MM.1S (cell line): Measurements from ENCODE around the gene TADA2A.

ENCODE experiments used
- DNase-seq: peaks from one replicate; pipeline ENCODE4 v3.0.0-alpha.2; 2015
- H2AFZ ChIP-seq: fragments of 300-600 bp; sonication (generic); 2 replicates; pipeline ENCODE4 v1.6.0; 2016; ENCODE audit warnings: antibody characterized with exemption, low read length
- H3F3A ChIP-seq: fragments of 300-600 bp; sonication (generic); 2 replicates; pipeline ENCODE4 v1.6.1; 2016; ENCODE audit warnings: mild to moderate bottlenecking, antibody characterized with exemption, low read length, moderate library complexity, mixed read lengths; ENCODE audit not compliant: insufficient read depth
- H3K27ac ChIP-seq: fragments of 300-600 bp; sonication (generic); 2 replicates; pipeline ENCODE4 v1.5.1; 2016; ENCODE audit warnings: mild to moderate bottlenecking, low read length
- H3K27me3 ChIP-seq: fragments of 300-600 bp; sonication (generic); replicated peaks from 2 replicates; pipeline ENCODE4 v1.6.0; 2016; ENCODE audit warnings: low read length; ENCODE audit not compliant: insufficient read depth
- H3K36me3 ChIP-seq: fragments of 300-600 bp; sonication (generic); replicated peaks from 2 replicates; pipeline ENCODE4 v1.6.1; 2016; ENCODE audit warnings: mild to moderate bottlenecking, low read length, mixed read lengths; ENCODE audit not compliant: insufficient read depth
- H3K4me1 ChIP-seq: fragments of 300-600 bp; sonication (generic); 2 replicates; pipeline ENCODE4 v1.6.1; 2016; ENCODE audit warnings: low read length, mixed read lengths
- H3K4me2 ChIP-seq: fragments of 300-600 bp; sonication (generic); 2 replicates; pipeline ENCODE4 v1.6.0; 2016; ENCODE audit warnings: low read depth, low read length
- H3K4me3 ChIP-seq: fragments of 300-600 bp; sonication (generic); 2 replicates; pipeline ENCODE4 v1.5.1; 2016; ENCODE audit warnings: low read length, mixed read lengths
- H3K79me2 ChIP-seq: fragments of 300-600 bp; sonication (generic); 2 replicates; pipeline ENCODE4 v1.6.1; 2016; ENCODE audit warnings: mixed run types, low read length, mixed read lengths
- H3K9ac ChIP-seq: fragments of 300-600 bp; sonication (generic); 2 replicates; pipeline ENCODE4 v1.6.1; 2016; ENCODE audit warnings: low read length, mixed read lengths
- H3K9me2 ChIP-seq: fragments of 300-600 bp; sonication (generic); replicated peaks from 2 replicates; pipeline ENCODE4 v1.6.1; 2016; ENCODE audit warnings: mild to moderate bottlenecking, low read length, mixed read lengths; ENCODE audit not compliant: insufficient read depth
- H3K9me3 ChIP-seq: fragments of 300-600 bp; sonication (generic); replicated peaks from 2 replicates; pipeline ENCODE4 v1.6.1; 2016; ENCODE audit warnings: mild to moderate bottlenecking, low read length, mixed read lengths; ENCODE audit not compliant: insufficient read depth
- H4K20me1 ChIP-seq: fragments of 300-600 bp; sonication (generic); 2 replicates; pipeline ENCODE4 v1.6.1; 2016; ENCODE audit warnings: mild to moderate bottlenecking, low read length, moderate library complexity, mixed read lengths; ENCODE audit not compliant: insufficient read depth
- EZH2 ChIP-seq: fragments of 300-600 bp; sonication (generic); optimal IDR thresholded peaks from 2 replicates; pipeline ENCODE3; 2017; ENCODE audit warnings: low read depth, mild to moderate bottlenecking, antibody characterized with exemption, low read length, mixed read lengths
- EZH2phosphoT487 ChIP-seq: fragments of 300-600 bp; sonication (generic); IDR thresholded peaks from 2 replicates; pipeline ENCODE4 v1.6.1; 2018; ENCODE audit warnings: antibody characterized with exemption, low read length
- TF ChIP-seq, protein P1 (sequence below): fragments of 300-600 bp; sonication (generic); IDR thresholded peaks from 2 replicates; pipeline ENCODE4 v1.5.1; 2016; ENCODE audit warnings: antibody characterized with exemption, low read length, mixed read lengths

The TADA2A gene

DNA sequence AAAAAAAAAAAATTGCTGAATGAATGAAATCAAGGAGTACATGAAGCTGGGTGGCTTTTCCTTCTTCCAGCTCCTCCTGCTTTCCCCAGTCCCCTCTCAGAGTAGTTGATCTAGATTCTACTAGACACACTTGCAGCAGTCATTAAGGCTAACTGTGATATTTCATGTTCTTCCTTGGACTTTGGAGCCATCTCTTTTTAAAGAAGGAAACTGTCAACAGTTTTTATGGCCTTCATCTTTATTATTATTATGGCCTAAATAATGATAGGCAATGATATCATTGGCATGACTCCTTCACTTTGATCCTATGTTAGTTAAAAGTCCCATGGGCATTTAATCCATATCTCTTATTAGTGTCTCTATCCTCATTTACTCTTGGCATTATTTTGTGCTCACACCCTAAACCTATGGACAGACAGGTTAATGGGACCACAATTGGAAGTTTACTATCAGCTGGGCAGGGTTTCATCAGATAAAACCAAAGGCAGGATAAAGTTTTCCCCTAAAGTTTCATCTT lies 21.2 kb upstream of the TADA2A start:
- Histone ChIP-seq H4K20me1 (no peaks in the 10 kb centered on the region), H3K4me1 (no peaks in the 10 kb centered on the region), H3K27me3 (no peaks in the 10 kb centered on the region), H3K9me2 (no peaks in the 10 kb centered on the region), H3K9ac (no peak overlapping the region), H3F3A (no peaks in the 10 kb centered on the region), H3K36me3 (no peaks in the 10 kb centered on the region), H3K79me2 (no peaks in the 10 kb centered on the region), H3K9me3 (no peaks in the 10 kb centered on the region), H2AFZ (no peak overlapping the region), H3K27ac (no peak overlapping the region), H3K4me2 (no peak overlapping the region), H3K4me3 (no peak overlapping the region)
- DNase-seq, result no peak
- TF ChIP-seq EZH2 (no peak), EZH2phosphoT487 (no peak)
- TF ChIP-seq, protein P1, sequence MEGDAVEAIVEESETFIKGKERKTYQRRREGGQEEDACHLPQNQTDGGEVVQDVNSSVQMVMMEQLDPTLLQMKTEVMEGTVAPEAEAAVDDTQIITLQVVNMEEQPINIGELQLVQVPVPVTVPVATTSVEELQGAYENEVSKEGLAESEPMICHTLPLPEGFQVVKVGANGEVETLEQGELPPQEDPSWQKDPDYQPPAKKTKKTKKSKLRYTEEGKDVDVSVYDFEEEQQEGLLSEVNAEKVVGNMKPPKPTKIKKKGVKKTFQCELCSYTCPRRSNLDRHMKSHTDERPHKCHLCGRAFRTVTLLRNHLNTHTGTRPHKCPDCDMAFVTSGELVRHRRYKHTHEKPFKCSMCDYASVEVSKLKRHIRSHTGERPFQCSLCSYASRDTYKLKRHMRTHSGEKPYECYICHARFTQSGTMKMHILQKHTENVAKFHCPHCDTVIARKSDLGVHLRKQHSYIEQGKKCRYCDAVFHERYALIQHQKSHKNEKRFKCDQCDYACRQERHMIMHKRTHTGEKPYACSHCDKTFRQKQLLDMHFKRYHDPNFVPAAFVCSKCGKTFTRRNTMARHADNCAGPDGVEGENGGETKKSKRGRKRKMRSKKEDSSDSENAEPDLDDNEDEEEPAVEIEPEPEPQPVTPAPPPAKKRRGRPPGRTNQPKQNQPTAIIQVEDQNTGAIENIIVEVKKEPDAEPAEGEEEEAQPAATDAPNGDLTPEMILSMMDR, result no peak

DNA sequence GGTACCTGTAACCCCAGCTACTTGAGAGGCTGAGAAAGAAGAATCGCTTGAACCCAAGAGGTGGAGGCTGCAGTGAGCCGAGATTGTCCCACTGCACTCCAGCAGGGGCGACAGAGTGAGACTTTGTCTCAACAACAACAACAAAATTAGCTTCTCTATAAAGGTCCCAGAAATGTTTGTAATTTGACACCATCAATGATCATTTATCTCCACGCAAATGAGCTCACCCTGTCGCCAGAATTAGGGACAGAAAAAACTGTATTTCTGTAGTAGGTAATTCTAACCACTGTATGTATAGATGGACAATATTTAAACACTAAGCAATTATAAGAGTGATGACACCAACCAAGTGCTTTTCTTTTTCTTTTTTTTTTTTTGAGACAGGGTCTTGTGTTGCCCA lies 20.2 kb upstream of the TADA2A start:
- H3K9me2 ChIP-seq, result no peaks in the 10 kb centered on the region

DNA sequence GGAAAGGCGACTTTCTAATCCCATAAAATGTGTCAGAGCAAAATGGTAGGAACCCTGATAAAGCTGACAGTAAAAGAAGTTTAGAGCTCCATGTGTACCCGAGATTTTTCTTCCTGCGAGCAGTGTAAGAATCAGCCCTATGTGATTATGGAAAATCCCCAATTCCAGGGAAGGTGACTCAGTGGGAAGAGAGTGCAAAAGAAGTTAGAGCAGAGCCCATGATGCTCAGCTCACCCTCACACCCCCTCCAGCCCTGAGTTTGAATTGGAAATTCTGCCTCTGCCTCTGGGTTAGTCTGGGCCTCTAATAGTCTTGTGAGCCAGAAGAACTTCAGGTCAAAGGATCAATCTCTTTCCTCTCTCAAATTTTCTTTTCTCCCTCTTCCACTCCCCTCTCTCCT lies 18.4 kb upstream of the TADA2A start:
- Histone ChIP-seq H3K27me3 (no peaks in the 10 kb centered on the region), H3K9me2 (no peaks in the 10 kb centered on the region), H3F3A (no peaks in the 10 kb centered on the region), H3K27ac (no peak overlapping the region), H3K79me2 (no peaks in the 10 kb centered on the region), H3K36me3 (no peaks in the 10 kb centered on the region), H3K4me3 (no peak overlapping the region), H2AFZ (no peak overlapping the region), H3K9ac (no peak overlapping the region), H4K20me1 (no peaks in the 10 kb centered on the region), H3K4me2 (no peak overlapping the region), H3K4me1 (peaks cover 11% of the 10 kb centered on the region), H3K9me3 (no peaks in the 10 kb centered on the region)
- DNase-seq, result no peak
- TF ChIP-seq, protein P1, result no peak
- no peak for TF ChIP-seq EZH2phosphoT487
- no peak for TF ChIP-seq EZH2

More for the DNA sequence above, 20.2 kb upstream of the TADA2A start:
- H3K4me3 ChIP-seq, result no peak overlapping the region
- DNase-seq, result no peak
- no peaks in the 10 kb centered on the region for H3K36me3 ChIP-seq
- no peaks in the 10 kb centered on the region for H3K4me1 ChIP-seq
- H2AFZ ChIP-seq, result no peak overlapping the region
- TF ChIP-seq, protein P1, result no peak
- no peak for TF ChIP-seq EZH2
- no peak for TF ChIP-seq EZH2phosphoT487
- H3K27ac ChIP-seq, result no peak overlapping the region
- H3K9ac ChIP-seq, result no peak overlapping the region
- no peaks in the 10 kb centered on the region for H3F3A ChIP-seq
- H3K27me3 ChIP-seq, result no peaks in the 10 kb centered on the region
- H3K4me2 ChIP-seq, result no peak overlapping the region
- no peaks in the 10 kb centered on the region for H3K79me2 ChIP-seq
- no peaks in the 10 kb centered on the region for H3K9me3 ChIP-seq
- H4K20me1 ChIP-seq, result no peaks in the 10 kb centered on the region
